ENCODE measurements around the gene BARHL2.

DNA sequence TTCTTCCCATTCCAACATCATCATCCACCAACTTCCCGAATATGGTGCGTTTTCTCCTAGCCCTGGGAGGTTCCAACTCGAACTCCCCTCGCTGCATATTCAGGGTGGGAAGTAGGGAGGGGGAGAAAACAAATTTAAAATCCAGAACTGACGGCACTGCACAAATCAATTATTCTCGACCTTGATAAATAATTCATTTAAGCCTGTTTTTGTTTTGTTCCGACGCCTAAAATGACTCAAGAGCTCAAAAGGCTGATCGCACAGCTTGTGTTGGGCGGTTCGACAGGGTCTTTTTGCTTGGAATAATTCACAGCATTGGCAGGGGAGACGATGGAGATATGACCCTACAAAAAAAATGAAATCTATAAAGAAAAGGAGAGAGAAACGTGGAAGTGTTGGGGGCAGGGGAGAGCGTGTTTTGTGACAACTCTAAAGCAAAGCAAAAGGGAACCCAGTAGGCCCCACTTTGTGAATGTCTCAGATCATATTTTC, 3.1 kb upstream of the BARHL2 start:
- no peak for TF ChIP-seq POLR2A (IDR thresholded peaks at IDR 0.05)
- TF ChIP-seq, protein P1, sequence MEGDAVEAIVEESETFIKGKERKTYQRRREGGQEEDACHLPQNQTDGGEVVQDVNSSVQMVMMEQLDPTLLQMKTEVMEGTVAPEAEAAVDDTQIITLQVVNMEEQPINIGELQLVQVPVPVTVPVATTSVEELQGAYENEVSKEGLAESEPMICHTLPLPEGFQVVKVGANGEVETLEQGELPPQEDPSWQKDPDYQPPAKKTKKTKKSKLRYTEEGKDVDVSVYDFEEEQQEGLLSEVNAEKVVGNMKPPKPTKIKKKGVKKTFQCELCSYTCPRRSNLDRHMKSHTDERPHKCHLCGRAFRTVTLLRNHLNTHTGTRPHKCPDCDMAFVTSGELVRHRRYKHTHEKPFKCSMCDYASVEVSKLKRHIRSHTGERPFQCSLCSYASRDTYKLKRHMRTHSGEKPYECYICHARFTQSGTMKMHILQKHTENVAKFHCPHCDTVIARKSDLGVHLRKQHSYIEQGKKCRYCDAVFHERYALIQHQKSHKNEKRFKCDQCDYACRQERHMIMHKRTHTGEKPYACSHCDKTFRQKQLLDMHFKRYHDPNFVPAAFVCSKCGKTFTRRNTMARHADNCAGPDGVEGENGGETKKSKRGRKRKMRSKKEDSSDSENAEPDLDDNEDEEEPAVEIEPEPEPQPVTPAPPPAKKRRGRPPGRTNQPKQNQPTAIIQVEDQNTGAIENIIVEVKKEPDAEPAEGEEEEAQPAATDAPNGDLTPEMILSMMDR (IDR thresholded peaks at IDR 0.05): no peak
